Effector memory CD4-positive, alpha-beta T cell (primary cell): ENCODE data around the gene LZTS2.

Experiments used
- DNase-seq, 3 donors: peaks; one replicate each; pipeline ENCODE4 v3.0.0-alpha.2; 2020
- H3K27ac ChIP-seq: 2 replicates; pipeline ENCODE4 v1.7.0; 2013; ENCODE audit warnings: mild to moderate bottlenecking, low read length, moderate library complexity; ENCODE audit not compliant: insufficient read depth, poor library complexity, severe bottlenecking
- H3K27me3 ChIP-seq: replicated peaks from 2 replicates; pipeline ENCODE4 v1.7.0; 2013; ENCODE audit warnings: mild to moderate bottlenecking, low read length; ENCODE audit not compliant: insufficient read depth, control insufficient read depth, poor library complexity, severe bottlenecking
- H3K36me3 ChIP-seq: 2 replicates; pipeline ENCODE4 v1.7.0; 2013; ENCODE audit warnings: mild to moderate bottlenecking, low read length, moderate library complexity; ENCODE audit not compliant: control insufficient read depth, insufficient read depth
- H3K4me1 ChIP-seq: 2 replicates; pipeline ENCODE4 v1.7.0; 2013; ENCODE audit warnings: low read length, mild to moderate bottlenecking; ENCODE audit not compliant: control insufficient read depth, insufficient read depth, poor library complexity, severe bottlenecking
- H3K4me3 ChIP-seq: 2 replicates; pipeline ENCODE4 v1.7.0; 2013; ENCODE audit warnings: low read length, low read depth, mild to moderate bottlenecking; ENCODE audit not compliant: insufficient read depth, poor library complexity, severe bottlenecking
- H3K9me3 ChIP-seq: 2 replicates; pipeline ENCODE4 v1.7.0; 2013; ENCODE audit warnings: mild to moderate bottlenecking, low read length, moderate library complexity; ENCODE audit not compliant: control insufficient read depth

Gene LZTS2

DNA sequence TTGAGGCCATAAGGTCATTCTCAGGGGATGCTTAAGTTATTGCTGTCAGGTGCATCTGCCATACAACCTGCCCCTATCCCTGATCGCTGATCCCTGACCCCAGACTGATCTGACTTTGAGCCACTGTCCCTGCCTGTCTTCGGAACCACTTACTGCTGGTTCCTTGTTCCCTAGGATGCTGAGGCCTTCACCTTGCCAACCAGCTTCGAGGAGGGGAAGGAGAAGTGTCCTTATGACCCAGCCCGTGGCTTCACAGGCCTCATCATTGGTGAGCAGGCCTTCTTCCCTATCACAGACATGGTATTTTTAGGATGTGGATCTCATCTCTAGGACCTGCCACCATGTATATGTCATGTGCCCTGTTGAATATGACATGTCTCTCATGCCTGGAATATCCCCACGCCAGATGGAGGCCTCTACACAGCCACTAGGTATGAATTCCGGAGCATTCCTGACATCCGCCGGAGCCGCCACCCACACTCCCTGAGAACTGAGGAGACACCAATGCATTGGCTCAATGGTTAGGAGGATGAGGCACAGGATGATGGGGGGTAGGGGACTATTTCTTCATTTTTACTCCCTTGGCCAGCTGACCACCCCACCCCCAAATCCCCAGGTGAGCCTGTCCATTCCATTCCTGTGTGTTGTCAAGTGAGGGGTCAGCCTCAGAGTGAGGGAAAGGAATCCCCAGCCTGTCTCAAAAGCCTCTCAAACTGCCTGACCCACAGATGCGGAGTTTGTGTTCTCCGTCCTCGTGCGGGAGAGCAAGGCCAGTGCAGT is 21.3 kb upstream of the LZTS2 start:
- H3K9me3 ChIP-seq, result no peaks in the 10 kb centered on the region
- no peak for DNase-seq

DNA sequence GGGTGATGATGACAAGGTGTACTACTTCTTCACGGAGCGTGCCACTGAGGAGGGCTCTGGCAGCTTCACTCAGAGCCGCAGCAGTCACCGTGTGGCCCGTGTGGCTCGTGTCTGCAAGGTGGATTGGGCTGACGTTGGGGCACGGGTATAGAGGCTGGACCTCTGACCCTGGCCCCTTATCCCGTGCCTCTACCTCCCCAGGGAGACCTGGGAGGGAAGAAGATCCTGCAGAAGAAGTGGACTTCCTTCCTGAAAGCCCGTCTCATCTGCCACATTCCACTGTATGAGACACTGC is 20.8 kb upstream of the LZTS2 start:
- H3K4me1 ChIP-seq, result no peaks in the 10 kb centered on the region
- H3K36me3 ChIP-seq, result peaks cover 28% of the 10 kb centered on the region
- no peak overlapping the region for H3K4me3 ChIP-seq
- no peak overlapping the region for H3K27ac ChIP-seq
- H3K9me3 ChIP-seq, result no peaks in the 10 kb centered on the region
- DNase-seq, result no peak
- no peaks in the 10 kb centered on the region for H3K27me3 ChIP-seq

More for the DNA sequence above, 21.3 kb upstream of the LZTS2 start:
- Histone ChIP-seq H3K27me3 (no peaks in the 10 kb centered on the region), H3K4me3 (no peak overlapping the region), H3K27ac (no peak overlapping the region), H3K36me3 (peaks cover 27% of the 10 kb centered on the region), H3K4me1 (no peaks in the 10 kb centered on the region)

GRCh38 chr10:100979791-100980272 is 19.8 kb upstream of the LZTS2 start:
- Histone ChIP-seq H3K36me3 (peaks cover 28% of the 10 kb centered on the region), H3K4me1 (no peaks in the 10 kb centered on the region), H3K9me3 (no peaks in the 10 kb centered on the region), H3K4me3 (no peak overlapping the region), H3K27ac (no peak overlapping the region), H3K27me3 (no peaks in the 10 kb centered on the region)
- no peak for DNase-seq

DNA sequence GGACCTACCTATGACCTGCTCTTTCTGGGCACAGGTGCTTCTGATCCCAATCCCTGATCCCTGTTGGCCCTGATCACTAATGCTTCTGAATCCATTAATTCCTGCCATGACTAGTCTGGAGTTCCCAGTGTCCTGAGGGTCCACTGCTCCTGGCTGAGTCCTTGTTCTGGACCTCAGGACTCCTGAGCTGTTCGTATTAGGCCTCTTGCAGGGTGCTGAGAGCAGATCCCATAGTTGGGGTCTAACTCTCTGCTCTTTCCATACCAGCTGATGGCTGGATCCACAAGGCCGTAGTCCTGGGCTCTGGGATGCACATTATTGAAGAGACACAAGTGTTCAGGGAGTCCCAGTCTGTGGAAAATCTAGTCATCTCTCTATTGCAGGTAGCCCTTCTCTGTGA is 19.3 kb upstream of the LZTS2 start:
- no peak for DNase-seq
- Histone ChIP-seq H3K4me3 (no peak overlapping the region), H3K36me3 (peaks cover 28% of the 10 kb centered on the region), H3K27ac (no peak overlapping the region), H3K4me1 (no peaks in the 10 kb centered on the region), H3K9me3 (no peaks in the 10 kb centered on the region), H3K27me3 (no peaks in the 10 kb centered on the region)

DNA sequence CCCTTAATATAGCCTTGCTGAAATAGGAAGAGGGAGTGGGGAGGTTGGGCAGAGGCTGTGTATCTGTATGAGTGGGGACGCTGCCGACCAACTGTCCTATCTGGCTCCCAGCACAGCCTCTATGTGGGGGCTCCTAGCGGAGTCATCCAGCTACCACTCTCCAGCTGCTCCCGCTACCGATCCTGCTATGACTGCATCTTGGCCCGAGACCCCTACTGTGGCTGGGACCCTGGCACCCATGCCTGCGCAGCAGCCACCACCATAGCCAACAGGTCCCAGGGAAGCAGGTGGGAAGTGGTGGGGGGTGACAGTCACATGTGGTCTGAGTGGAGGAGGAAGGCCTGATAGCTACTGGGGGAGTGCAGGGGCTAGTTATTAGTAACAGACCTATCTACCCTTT is 18.9 kb upstream of the LZTS2 start:
- Histone ChIP-seq H3K9me3 (no peaks in the 10 kb centered on the region), H3K36me3 (peaks cover 28% of the 10 kb centered on the region), H3K27ac (no peak overlapping the region), H3K27me3 (no peaks in the 10 kb centered on the region), H3K4me3 (no peak overlapping the region), H3K4me1 (no peaks in the 10 kb centered on the region)
- DNase-seq, result no peak

DNA sequence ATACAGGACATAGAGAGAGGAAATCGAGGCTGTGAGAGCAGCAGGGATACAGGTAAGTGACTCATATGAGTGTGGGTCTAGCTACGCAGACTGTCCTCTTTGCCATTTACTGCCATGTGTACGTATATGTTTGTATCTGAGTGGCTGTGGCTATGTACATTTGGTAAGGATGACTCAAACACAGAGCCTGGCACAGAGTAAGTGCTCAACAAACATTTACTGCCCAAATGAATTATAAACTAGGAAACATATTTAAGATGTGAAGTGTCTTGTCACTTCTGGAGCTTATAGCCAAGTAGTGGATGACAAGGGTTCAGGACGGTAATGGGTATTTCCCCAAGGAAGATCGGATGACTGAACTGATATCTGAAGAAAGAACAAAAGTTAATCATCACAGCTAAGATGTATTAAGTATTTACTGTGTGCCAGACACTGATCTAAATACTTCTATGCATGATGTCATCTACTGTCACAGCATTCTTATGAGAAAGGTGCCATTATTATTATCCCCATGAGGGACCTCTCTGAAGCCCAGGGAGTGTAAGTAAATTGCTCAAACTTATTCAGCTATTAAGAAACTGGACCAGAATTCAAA is 18.3 kb upstream of the LZTS2 start:
- Histone ChIP-seq H3K9me3 (no peaks in the 10 kb centered on the region), H3K4me1 (peaks cover under 1% of the 10 kb centered on the region), H3K4me3 (no peak overlapping the region), H3K27ac (no peak overlapping the region), H3K36me3 (peaks cover 28% of the 10 kb centered on the region), H3K27me3 (no peaks in the 10 kb centered on the region)
- DNase-seq, result no peak

DNA sequence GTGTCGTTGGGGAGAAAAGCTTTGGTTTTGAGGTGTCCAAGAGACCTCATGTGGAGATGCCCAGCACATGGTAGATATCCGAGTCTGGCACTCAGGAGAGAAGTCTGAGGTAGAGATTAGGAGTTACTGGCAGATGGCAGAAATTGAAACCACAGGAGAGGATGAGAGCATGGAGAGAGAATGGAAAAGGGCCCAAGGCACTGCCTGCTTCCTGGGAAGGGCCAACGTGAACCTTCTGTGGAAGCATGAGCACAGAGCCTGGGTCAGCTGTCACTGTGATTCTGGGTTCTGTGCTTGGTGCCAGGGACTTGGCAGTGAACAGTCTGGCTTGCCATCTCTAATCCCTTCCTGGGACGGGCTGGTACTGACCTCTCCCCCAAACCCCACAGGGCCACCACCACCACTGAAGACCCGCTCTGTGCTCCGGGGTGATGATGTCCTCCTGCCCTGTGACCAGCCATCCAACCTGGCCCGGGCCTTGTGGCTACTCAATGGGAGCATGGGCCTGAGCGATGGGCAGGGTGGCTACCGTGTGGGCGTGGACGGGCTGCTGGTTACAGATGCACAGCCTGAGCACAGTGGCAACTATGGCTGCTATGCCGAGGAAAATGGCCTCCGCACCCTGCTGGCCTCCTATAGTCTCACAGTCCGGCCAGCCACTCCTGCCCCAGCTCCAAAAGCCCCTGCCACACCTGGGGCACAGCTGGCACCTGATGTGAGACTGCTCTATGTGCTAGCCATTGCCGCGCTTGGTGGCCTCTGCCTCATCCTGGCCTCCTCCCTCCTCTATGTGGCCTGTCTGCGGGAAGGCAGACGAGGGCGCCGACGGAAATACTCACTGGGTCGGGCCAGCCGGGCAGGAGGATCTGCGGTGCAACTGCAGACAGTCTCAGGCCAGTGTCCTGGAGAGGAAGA is 16.4 kb upstream of the LZTS2 start:
- Histone ChIP-seq H3K27me3 (no peaks in the 10 kb centered on the region), H3K4me1 (peaks cover 15% of the 10 kb centered on the region), H3K36me3 (peaks cover 28% of the 10 kb centered on the region), H3K9me3 (no peaks in the 10 kb centered on the region), H3K4me3 (no peak overlapping the region), H3K27ac (no peak overlapping the region)
- DNase-seq, result no peak

DNA sequence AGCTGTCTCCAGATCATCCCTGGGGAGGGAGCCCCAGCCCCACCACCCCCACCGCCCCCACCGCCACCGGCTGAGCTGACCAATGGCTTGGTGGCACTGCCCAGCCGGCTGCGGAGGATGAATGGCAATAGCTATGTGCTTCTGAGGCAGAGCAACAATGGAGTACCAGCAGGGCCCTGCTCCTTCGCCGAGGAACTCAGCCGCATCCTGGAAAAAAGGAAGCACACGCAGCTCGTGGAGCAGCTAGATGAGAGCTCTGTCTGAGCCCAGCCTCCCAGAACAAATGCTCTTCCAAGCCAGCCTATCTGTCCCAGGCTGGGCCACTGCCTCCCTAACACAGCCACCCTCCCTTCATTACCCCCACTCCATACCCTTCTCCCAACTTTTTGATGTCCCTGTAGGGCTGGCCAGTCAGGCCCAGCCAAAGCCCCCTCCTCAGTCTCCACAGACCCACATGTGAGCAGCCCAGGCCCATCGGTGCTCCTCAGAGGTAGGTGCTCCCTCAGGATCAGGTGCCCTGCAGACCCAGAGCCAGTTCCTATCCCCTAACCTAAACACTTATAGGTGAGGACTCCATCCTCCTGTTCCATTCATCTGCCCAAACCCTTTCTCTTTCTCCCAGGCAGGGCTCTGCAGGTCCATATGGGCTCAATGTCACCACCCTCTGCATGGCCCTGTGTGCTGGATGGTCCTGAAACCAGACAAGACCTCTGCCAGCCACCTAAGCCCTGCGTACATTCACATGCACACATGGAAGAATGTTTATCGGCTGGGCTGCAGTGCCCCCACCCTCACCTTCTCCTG is 15.5 kb upstream of the LZTS2 start:
- Histone ChIP-seq H3K27me3 (no peaks in the 10 kb centered on the region), H3K4me3 (no peak overlapping the region), H3K36me3 (peaks cover 25% of the 10 kb centered on the region), H3K4me1 (peaks cover 17% of the 10 kb centered on the region), H3K27ac (no peak overlapping the region), H3K9me3 (no peaks in the 10 kb centered on the region)
- DNase-seq, result no peak

- Histone ChIP-seq H3K4me3 (no peak overlapping the region), H3K4me1 (peaks cover 17% of the 10 kb centered on the region), H3K36me3 (peaks cover 24% of the 10 kb centered on the region), H3K9me3 (no peaks in the 10 kb centered on the region), H3K27me3 (no peaks in the 10 kb centered on the region), H3K27ac (no peak overlapping the region)
- DNase-seq, result no peak
Observed at GRCh38 chr10:100984672-100985177, 14.9 kb upstream of the LZTS2 start.
